CD4-positive, CD25-positive, alpha-beta regulatory T cell (primary cell): Measurements from ENCODE around the gene SERPINB4. TPM values are rescaled to one million over a fixed set of nuclear protein-coding genes. Genes with fewer than 3 reads are reported as not detected.

ENCODE experiments used
- ATAC-seq, 2 donors: fragments of 150-1000 bp; cut with Tn5 transposase; one replicate each; pipeline ENCODE4 v1.10.0; 2021; ENCODE audit warnings: low read depth in 2 of 2, moderate number of reproducible peaks in 2 of 2, moderate library complexity in 1 of 2
- DNase-seq, 3 donors: peaks; one replicate each; pipeline versions ENCODE4 v3.0.0 to v3.0.0-alpha.2; 2012 to 2022; ENCODE audit warnings: mixed read lengths in 1 of 3
- H3K27ac ChIP-seq: one replicate; pipeline ENCODE4 v1.7.0; 2013; ENCODE audit warnings: mild to moderate bottlenecking, low read length; ENCODE audit not compliant: insufficient read depth, poor library complexity, severe bottlenecking
- H3K27me3 ChIP-seq: one replicate; pipeline ENCODE4 v1.7.0; 2013; ENCODE audit warnings: low read length; ENCODE audit not compliant: control insufficient read depth, insufficient read depth
- H3K36me3 ChIP-seq: one replicate; pipeline ENCODE4 v1.7.0; 2013; ENCODE audit warnings: mild to moderate bottlenecking, low read length, moderate library complexity; ENCODE audit not compliant: control insufficient read depth, insufficient read depth
- H3K4me1 ChIP-seq: 2 replicates; pipeline ENCODE4 v1.7.0; 2013; ENCODE audit warnings: mild to moderate bottlenecking, low read length; ENCODE audit not compliant: insufficient read depth, control insufficient read depth, poor library complexity, severe bottlenecking
- H3K4me3 ChIP-seq: one replicate; pipeline ENCODE4 v1.7.0; 2013; ENCODE audit warnings: low read depth, mild to moderate bottlenecking, low read length, moderate library complexity
- H3K9me3 ChIP-seq, 2 experiments: 1 replicate in 1 of 2; 2 replicates in 1 of 2; pipeline ENCODE4 v1.7.0; 2013; ENCODE audit warnings: low read length in 2 of 2, mild to moderate bottlenecking in 1 of 2, moderate library complexity in 1 of 2; ENCODE audit not compliant: control insufficient read depth in 2 of 2
- H3K27ac Mint-ChIP-seq, 3 donors: one replicate each; pipeline ENCODE4 v1.8.0; 2020 to 2022; ENCODE audit warnings: mild to moderate bottlenecking in 3 of 3, mixed read lengths in 3 of 3, moderate library complexity in 2 of 3
- H3K27me3 Mint-ChIP-seq: one replicate; pipeline ENCODE4 v1.8.0; 2022; ENCODE audit warnings: mild to moderate bottlenecking, mixed read lengths
- H3K36me3 Mint-ChIP-seq: one replicate; pipeline ENCODE4 v1.8.0; 2020; ENCODE audit warnings: mixed read lengths
- H3K4me1 Mint-ChIP-seq, 4 donors: one replicate each; pipeline ENCODE4 v1.8.0; 2020 to 2022; ENCODE audit warnings: mixed read lengths in 4 of 4, mild to moderate bottlenecking in 1 of 4
- H3K4me3 Mint-ChIP-seq, 4 donors: one replicate each; pipeline ENCODE4 v1.8.0; 2020 to 2022; ENCODE audit warnings: mild to moderate bottlenecking in 4 of 4, mixed read lengths in 4 of 4, moderate library complexity in 3 of 4
- H3K9me3 Mint-ChIP-seq, 7 donors: one replicate each; pipeline ENCODE4 v1.8.0; 2020 to 2022; ENCODE audit warnings: mixed read lengths in 7 of 7, mild to moderate bottlenecking in 3 of 7, moderate library complexity in 2 of 7
- polyA plus RNA-seq, 4 donors: library from polyadenylated mRNA; unstranded; fragments of 300-500 nt; fragmentation: Illumina TruSeq; gene quantifications; one replicate each; pipeline ENCODE4 v1.2.3, GENCODE V29; 2021
- total RNA-seq: library from RNA; stranded (reverse); gene quantifications from one replicate; pipeline ENCODE4 v1.2.3, GENCODE V29; 2022

SERPINB4 gene
- total and polyA plus RNA-seq, 5 donors from 2014 or later: not detected

- H3K4me1 Mint-ChIP-seq: no peaks in the 10 kb centered on the region
- no peak for DNase-seq
- Histone ChIP-seq H3K36me3 (no peaks in the 10 kb centered on the region), H3K4me3 (no peak overlapping the region), H3K4me1 (no peaks in the 10 kb centered on the region), H3K27ac (no peak overlapping the region), H3K9me3 (peaks cover 14 to 28% of the 10 kb centered on the region in 2 experiments), H3K27me3 (no peaks in the 10 kb centered on the region)
- H3K27ac Mint-ChIP-seq: no peak overlapping the region
- H3K4me3 Mint-ChIP-seq: no peak overlapping the region
- no peak for ATAC-seq
- H3K27me3 Mint-ChIP-seq: peaks cover 2% of the 10 kb centered on the region
- no peaks in the 10 kb centered on the region for H3K36me3 Mint-ChIP-seq
- H3K9me3 Mint-ChIP-seq: peaks cover 3 to 44% (median 7%) of the 10 kb centered on the region in 7 donors
Measured at GRCh38 chr18:63624863-63625262, 19.2 kb downstream of the SERPINB4 start.

- Mint-ChIP-seq H3K27me3 (peaks cover 6% of the 10 kb centered on the region), H3K27ac (no peak overlapping the region), H3K36me3 (no peaks in the 10 kb centered on the region), H3K9me3 (peaks cover 0 to 19% (median 5%) of the 10 kb centered on the region in 7 donors), H3K4me1 (no peaks in the 10 kb centered on the region), H3K4me3 (no peak overlapping the region)
- no peaks in the 10 kb centered on the region for H3K36me3 ChIP-seq
- H3K27me3 ChIP-seq: no peaks in the 10 kb centered on the region
- DNase-seq: no peak
- H3K9me3 ChIP-seq: peaks cover 4% of the 10 kb centered on the region in 2 experiments
- H3K4me1 ChIP-seq: no peaks in the 10 kb centered on the region
- H3K27ac ChIP-seq: no peak overlapping the region
- no peak for ATAC-seq
- no peak overlapping the region for H3K4me3 ChIP-seq
Measured at GRCh38 chr18:63619661-63620060, 24.4 kb downstream of the SERPINB4 start.

GRCh38 chr18:63617915-63618234, 26.2 kb downstream of the SERPINB4 start:
- Histone ChIP-seq H3K4me3 (no peak overlapping the region), H3K27ac (no peak overlapping the region), H3K36me3 (no peaks in the 10 kb centered on the region), H3K27me3 (no peaks in the 10 kb centered on the region), H3K4me1 (no peaks in the 10 kb centered on the region), H3K9me3 (no peaks in the 10 kb centered on the region)
- DNase-seq: no peak
- Mint-ChIP-seq H3K9me3 (peaks cover 0 to 10% (median 3%) of the 10 kb centered on the region in 7 donors), H3K4me3 (no peak overlapping the region), H3K27me3 (peaks cover 15% of the 10 kb centered on the region), H3K4me1 (no peaks in the 10 kb centered on the region), H3K27ac (no peak overlapping the region), H3K36me3 (no peaks in the 10 kb centered on the region)
- ATAC-seq: no peak

- Mint-ChIP-seq H3K27ac (no peak overlapping the region), H3K27me3 (peaks cover 15% of the 10 kb centered on the region), H3K9me3 (peaks cover 0 to 8% (median 0%) of the 10 kb centered on the region in 7 donors), H3K4me3 (no peak overlapping the region), H3K4me1 (no peaks in the 10 kb centered on the region), H3K36me3 (no peaks in the 10 kb centered on the region)
- H3K36me3 ChIP-seq: no peaks in the 10 kb centered on the region
- DNase-seq (no peak), ATAC-seq (no peak)
- H3K4me1 ChIP-seq: no peaks in the 10 kb centered on the region
- H3K27ac ChIP-seq: no peak overlapping the region
- no peak overlapping the region for H3K4me3 ChIP-seq
- no peaks in the 10 kb centered on the region for H3K9me3 ChIP-seq
- H3K27me3 ChIP-seq: no peaks in the 10 kb centered on the region
Measured at GRCh38 chr18:63617049-63617914, 26.8 kb downstream of the SERPINB4 start.

GRCh38 chr18:63613420-63613819, 30.6 kb downstream of the SERPINB4 start:
- Histone ChIP-seq H3K4me3 (no peak overlapping the region), H3K27me3 (no peaks in the 10 kb centered on the region), H3K27ac (no peak overlapping the region), H3K36me3 (no peaks in the 10 kb centered on the region), H3K9me3 (no peaks in the 10 kb centered on the region), H3K4me1 (no peaks in the 10 kb centered on the region)
- no peak for DNase-seq
- H3K4me1 Mint-ChIP-seq: no peaks in the 10 kb centered on the region
- no peak for ATAC-seq
- H3K27me3 Mint-ChIP-seq: peaks cover 17% of the 10 kb centered on the region
- no peak overlapping the region for H3K4me3 Mint-ChIP-seq
- H3K9me3 Mint-ChIP-seq: peaks cover 0 to 2% (median 0%) of the 10 kb centered on the region in 7 donors
- no peaks in the 10 kb centered on the region for H3K36me3 Mint-ChIP-seq
- no peak overlapping the region for H3K27ac Mint-ChIP-seq

- H3K4me1 ChIP-seq: no peaks in the 10 kb centered on the region
- no peak overlapping the region for H3K4me3 Mint-ChIP-seq
- H3K4me1 Mint-ChIP-seq: no peaks in the 10 kb centered on the region
- no peak overlapping the region for H3K27ac ChIP-seq
- H3K9me3 ChIP-seq: no peaks in the 10 kb centered on the region
- no peak overlapping the region for H3K4me3 ChIP-seq
- no peaks in the 10 kb centered on the region for H3K27me3 ChIP-seq
- H3K9me3 Mint-ChIP-seq: peaks cover 0 to 5% (median 0%) of the 10 kb centered on the region in 7 donors
- DNase-seq (no peak), ATAC-seq (no peak)
- H3K27ac Mint-ChIP-seq: no peak overlapping the region
- H3K27me3 Mint-ChIP-seq: peaks cover 9% of the 10 kb centered on the region
- no peaks in the 10 kb centered on the region for H3K36me3 ChIP-seq
- H3K36me3 Mint-ChIP-seq: no peaks in the 10 kb centered on the region
Measured at GRCh38 chr18:63606526-63606925, 37.5 kb downstream of the SERPINB4 start.

- no peak for DNase-seq
- Mint-ChIP-seq H3K9me3 (peaks cover 0 to 5% (median 2%) of the 10 kb centered on the region in 7 donors), H3K27ac (no peak overlapping the region), H3K36me3 (no peaks in the 10 kb centered on the region), H3K4me1 (no peaks in the 10 kb centered on the region), H3K27me3 (peaks cover under 1% of the 10 kb centered on the region), H3K4me3 (no peak overlapping the region)
- Histone ChIP-seq H3K27me3 (no peaks in the 10 kb centered on the region), H3K27ac (no peak overlapping the region), H3K4me3 (no peak overlapping the region), H3K4me1 (no peaks in the 10 kb centered on the region), H3K36me3 (no peaks in the 10 kb centered on the region), H3K9me3 (no peaks in the 10 kb centered on the region)
- ATAC-seq: no peak
Measured at GRCh38 chr18:63604791-63605567, 39.1 kb downstream of the SERPINB4 start.
